Measurements from ENCODE around the gene ZC2HC1B. TPM values are rescaled to one million over a fixed set of nuclear protein-coding genes. Genes with fewer than 3 reads are reported as not detected.

Gene ZC2HC1B
- total and polyA plus RNA-seq, 4 experiments from 2014 or later = not detected

DNA sequence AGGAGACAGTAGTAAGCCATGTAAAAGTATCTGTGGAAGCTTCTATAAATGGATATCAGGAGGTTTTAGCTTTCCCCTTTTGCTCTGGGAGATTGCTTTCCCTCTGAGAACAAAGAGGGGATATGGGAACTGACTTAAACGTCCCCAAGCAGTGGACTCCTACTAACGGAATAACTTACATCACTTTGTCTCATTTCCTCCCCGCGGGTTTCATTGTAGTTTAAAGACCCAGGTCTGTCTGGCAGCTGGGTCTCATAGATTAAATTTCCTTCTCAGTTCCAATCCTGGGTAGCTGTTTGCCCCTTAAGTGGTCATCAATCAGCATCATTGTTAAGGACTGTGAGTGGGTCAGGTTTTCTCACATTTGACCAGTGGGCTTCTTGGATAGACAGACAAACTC lies 75.1 kb downstream of the ZC2HC1B start:
- no peaks in the 10 kb centered on the region for H3K27me3 ChIP-seq (ENCODE audit: insufficient read depth, low read length)
- DNase-seq = no peak
- no peak overlapping the region for H3K4me3 Mint-ChIP-seq
- H3K4me3 ChIP-seq (ENCODE audit: low read length in 2 of 2) = no peak overlapping the region
- no peak overlapping the region for H3K27ac ChIP-seq (ENCODE audit: low read depth, low read length)
- CTCF ChIA-PET (ENCODE audit: partially characterized antibody) = interaction anchor here (0.7 to 6.6 kb wide), 37 partner anchors 8 to 426 kb away, joined by 3 to 66 read pairs (median 5); partner anchors contain the start of genes LTV1 and SF3B5
- H3K4me1 Mint-ChIP-seq = peaks cover 4 to 7% (median 6%) of the 10 kb centered on the region in 4 donors
- H3K9me3 Mint-ChIP-seq = peaks cover 0 to under 1% (median 0%) of the 10 kb centered on the region in 8 donors
- POLR2A ChIA-PET (ENCODE audit: partially characterized antibody) = interaction anchor here (1.3 kb wide), 1 partner anchor 124 kb away, joined by 5 read pairs; no protein-coding TSS in a partner anchor
- no peaks in the 10 kb centered on the region for H3K9me3 ChIP-seq (ENCODE audit: control insufficient read depth in 1 of 2, low read length in 2 of 2)
- no peaks in the 10 kb centered on the region for H3K4me1 ChIP-seq (ENCODE audit: insufficient read depth, low read length)
- intact Hi-C loops (cut with micrococcal nuclease) = no loop called here
- peaks cover 4 to 6% of the 10 kb centered on the region in 2 donors for H3K27me3 Mint-ChIP-seq
- peaks cover 0 to under 1% of the 10 kb centered on the region in 2 donors for H3K36me3 Mint-ChIP-seq
- H3K27ac Mint-ChIP-seq = no peak overlapping the region
- no peaks in the 10 kb centered on the region for H3K36me3 ChIP-seq (ENCODE audit: insufficient read depth, low read length)

DNA sequence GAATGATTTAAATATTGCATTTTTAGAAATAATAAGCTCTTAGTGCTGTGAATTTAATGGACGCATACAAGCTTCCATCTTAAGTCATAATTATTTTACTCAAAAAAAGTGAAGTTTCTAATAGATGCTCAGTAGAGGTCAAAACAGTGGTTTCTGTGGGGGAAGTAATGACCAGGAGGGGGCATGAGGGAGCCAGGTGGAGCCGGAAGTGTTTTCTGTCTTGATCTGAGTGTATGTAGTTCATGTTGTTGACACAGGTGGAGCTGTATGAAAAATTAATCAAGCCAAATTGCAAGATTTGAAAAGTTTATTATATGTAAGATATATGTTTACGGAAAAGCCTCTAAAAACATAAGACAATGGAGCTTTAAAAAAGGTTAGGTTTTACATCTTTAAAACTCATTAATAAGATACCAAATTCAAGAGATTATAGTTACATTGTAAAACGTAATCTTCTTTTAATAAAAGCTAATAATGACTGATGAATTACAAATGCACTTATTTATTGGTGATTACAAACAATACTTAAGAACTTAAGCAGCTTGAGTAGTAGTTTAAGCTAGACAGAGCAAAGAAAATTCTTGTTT lies 75.8 kb downstream of the ZC2HC1B start:
- Histone ChIP-seq H3K4me1 (ENCODE audit: insufficient read depth, low read length) (no peaks in the 10 kb centered on the region), H3K27ac (ENCODE audit: low read depth, low read length) (no peak overlapping the region), H3K4me3 (ENCODE audit: low read length in 2 of 2) (no peak overlapping the region), H3K27me3 (ENCODE audit: insufficient read depth, low read length) (no peaks in the 10 kb centered on the region), H3K9me3 (ENCODE audit: control insufficient read depth in 1 of 2, low read length in 2 of 2) (no peaks in the 10 kb centered on the region), H3K36me3 (ENCODE audit: insufficient read depth, low read length) (no peaks in the 10 kb centered on the region)
- peaks cover 4 to 7% (median 6%) of the 10 kb centered on the region in 4 donors for H3K4me1 Mint-ChIP-seq
- no peaks in the 10 kb centered on the region for H3K36me3 Mint-ChIP-seq
- ChIA-PET POLR2A (ENCODE audit: partially characterized antibody) (interaction anchor here (1.3 kb wide), 1 partner anchor 123 kb away, joined by 5 read pairs; no protein-coding TSS in a partner anchor), CTCF (ENCODE audit: partially characterized antibody) (interaction anchor here (0.7 to 6.6 kb wide), 41 partner anchors 8 to 544 kb away, joined by 3 to 66 read pairs (median 4); partner anchors contain the start of gene SF3B5)
- no peaks in the 10 kb centered on the region for H3K9me3 Mint-ChIP-seq
- peak; percentile 55 to 66 (median 58) for DNase-seq
- intact Hi-C loops (cut with micrococcal nuclease) = loop anchor here (1.0 to 10.0 kb wide), 7 partner anchors 73 to 1272 kb away; partner anchors contain the start of genes FUCA2 and SF3B5
- no peak overlapping the region for H3K4me3 Mint-ChIP-seq
- H3K27me3 Mint-ChIP-seq = peaks cover 4 to 5% of the 10 kb centered on the region in 2 donors
- H3K27ac Mint-ChIP-seq = no peak overlapping the region

DNA sequence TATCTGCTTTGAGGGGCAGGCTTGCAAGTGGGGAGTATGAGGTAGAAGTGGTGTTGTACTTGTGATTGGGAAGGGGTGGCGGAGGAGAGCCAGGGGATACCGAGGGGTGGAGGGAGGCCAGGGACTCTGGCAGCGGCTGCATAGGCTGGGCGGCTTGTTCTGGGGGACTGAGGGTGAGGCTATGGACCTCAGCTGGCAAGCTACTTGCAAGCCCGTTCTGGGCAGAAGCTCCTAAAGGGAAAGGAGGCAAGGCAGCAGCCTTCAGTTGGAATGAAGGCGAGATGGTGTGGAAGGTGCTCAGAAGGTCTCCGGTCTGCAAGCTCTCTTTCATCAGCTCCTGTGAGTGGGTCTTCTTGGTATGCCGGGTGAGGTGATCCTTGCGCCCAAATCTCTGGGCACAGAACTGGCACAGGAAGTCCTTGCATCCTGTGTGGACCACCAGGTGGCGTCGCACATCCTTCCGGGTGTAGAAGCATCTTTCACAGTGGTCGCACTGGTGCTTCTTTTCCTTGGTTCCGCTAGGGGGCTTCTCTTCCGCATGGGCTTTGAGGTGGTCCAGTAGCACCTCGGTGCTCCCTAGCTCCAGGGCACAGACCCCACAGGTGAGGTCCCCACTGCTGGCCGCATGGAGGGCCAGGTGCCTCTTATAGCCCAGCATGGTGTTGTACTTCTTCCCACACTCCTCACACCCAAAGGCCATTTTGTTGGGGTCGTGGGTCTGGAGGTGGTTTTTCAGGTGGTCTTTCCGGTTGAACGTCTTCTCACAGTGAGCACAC lies 77.8 kb downstream of the ZC2HC1B start:
- H3K27ac Mint-ChIP-seq = no peak overlapping the region

DNA sequence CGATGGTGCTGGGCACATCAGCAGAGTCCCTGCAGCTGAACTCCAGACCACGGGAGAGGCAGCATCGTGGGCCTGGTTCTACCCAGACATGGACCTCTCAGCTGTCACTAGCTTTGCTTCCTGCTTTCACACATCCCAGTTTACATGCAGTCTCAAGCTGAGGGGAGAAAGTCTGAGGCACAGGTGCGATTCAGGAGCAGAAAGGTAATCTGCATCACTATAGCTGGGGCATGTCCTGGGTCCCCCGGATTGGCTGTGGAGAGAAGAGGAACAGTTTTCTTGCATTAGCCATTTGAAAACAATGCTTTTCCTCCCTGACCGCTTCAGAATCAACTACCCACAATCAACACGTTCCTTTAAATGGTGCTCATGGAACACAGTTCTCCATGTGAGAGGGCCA lies 83.9 kb downstream of the ZC2HC1B start:
- POLR2A ChIA-PET (ENCODE audit: partially characterized antibody) = no interaction called here
- H3K4me1 Mint-ChIP-seq = no peaks in the 10 kb centered on the region
- intact Hi-C loops (cut with micrococcal nuclease) = loop anchor here (10.0 kb wide), 1 partner anchor 117 kb away; no protein-coding TSS in a partner anchor
- H3K9me3 Mint-ChIP-seq = peaks cover 0 to 2% (median 0%) of the 10 kb centered on the region in 8 donors
- no peaks in the 10 kb centered on the region for H3K36me3 ChIP-seq (ENCODE audit: insufficient read depth, low read length)
- no peaks in the 10 kb centered on the region for H3K4me1 ChIP-seq (ENCODE audit: insufficient read depth, low read length)
- CTCF ChIA-PET (ENCODE audit: partially characterized antibody) = interaction anchor here (2.0 kb wide), 1 partner anchor 8 kb away, joined by 10 read pairs; no protein-coding TSS in a partner anchor
- H3K9me3 ChIP-seq (ENCODE audit: control insufficient read depth in 1 of 2, low read length in 2 of 2) = no peaks in the 10 kb centered on the region
- no peaks in the 10 kb centered on the region for H3K27me3 ChIP-seq (ENCODE audit: insufficient read depth, low read length)
- DNase-seq = no peak
- no peak overlapping the region for H3K4me3 Mint-ChIP-seq
- no peak overlapping the region for H3K27ac Mint-ChIP-seq
- no peak overlapping the region for H3K27ac ChIP-seq (ENCODE audit: low read depth, low read length)
- H3K36me3 Mint-ChIP-seq = peaks cover 0 to 9% of the 10 kb centered on the region in 2 donors
- no peaks in the 10 kb centered on the region for H3K27me3 Mint-ChIP-seq
- H3K4me3 ChIP-seq (ENCODE audit: low read length in 2 of 2) = no peak overlapping the region

More for the DNA sequence above, 77.8 kb downstream of the ZC2HC1B start:
- intact Hi-C loops (cut with micrococcal nuclease) = loop anchor here (2.0 to 10.0 kb wide), 4 partner anchors 123 to 1270 kb away; partner anchors contain the start of genes FUCA2 and SF3B5
- Histone ChIP-seq H3K27ac (ENCODE audit: low read depth, low read length) (no peak overlapping the region), H3K27me3 (ENCODE audit: insufficient read depth, low read length) (no peaks in the 10 kb centered on the region), H3K36me3 (ENCODE audit: insufficient read depth, low read length) (no peaks in the 10 kb centered on the region), H3K9me3 (ENCODE audit: control insufficient read depth in 1 of 2, low read length in 2 of 2) (no peaks in the 10 kb centered on the region), H3K4me3 (ENCODE audit: low read length in 2 of 2) (no peak overlapping the region), H3K4me1 (ENCODE audit: insufficient read depth, low read length) (no peaks in the 10 kb centered on the region)
- Mint-ChIP-seq H3K9me3 (peaks cover 0 to under 1% (median 0%) of the 10 kb centered on the region in 8 donors), H3K4me1 (peaks cover 4 to 7% (median 6%) of the 10 kb centered on the region in 4 donors), H3K4me3 (no peak overlapping the region), H3K36me3 (peaks cover 0 to 4% of the 10 kb centered on the region in 2 donors), H3K27me3 (peaks cover 3 to 4% of the 10 kb centered on the region in 2 donors)
- ChIA-PET POLR2A (ENCODE audit: partially characterized antibody) (no interaction called here), CTCF (ENCODE audit: partially characterized antibody) (interaction anchor here (0.8 to 6.6 kb wide), 20 partner anchors 9 to 433 kb away, joined by 3 to 66 read pairs (median 4); partner anchors contain the start of gene PLAGL1)
- DNase-seq = peak; percentile 22 to 44 (median 27)

DNA sequence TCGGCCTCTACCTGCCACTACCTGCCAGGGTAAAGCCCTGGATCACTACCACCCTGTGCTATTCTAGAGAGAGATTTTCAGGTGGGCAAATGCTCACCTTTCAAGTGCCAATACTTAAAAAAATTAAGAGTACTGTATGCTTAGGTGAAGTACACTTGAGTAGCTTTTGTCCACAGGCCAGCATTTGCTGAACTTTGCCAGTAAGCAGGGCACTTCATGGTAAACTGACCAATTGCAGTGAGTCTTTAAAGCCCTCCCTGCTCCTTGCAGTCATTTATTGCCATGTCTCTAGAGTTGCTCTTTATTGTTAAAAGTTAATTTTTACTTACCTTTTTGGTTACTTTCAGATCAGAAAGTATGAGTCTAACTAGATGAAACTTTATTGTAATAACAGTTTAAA lies 85.3 kb downstream of the ZC2HC1B start:
- DNase-seq = no peak

DNA sequence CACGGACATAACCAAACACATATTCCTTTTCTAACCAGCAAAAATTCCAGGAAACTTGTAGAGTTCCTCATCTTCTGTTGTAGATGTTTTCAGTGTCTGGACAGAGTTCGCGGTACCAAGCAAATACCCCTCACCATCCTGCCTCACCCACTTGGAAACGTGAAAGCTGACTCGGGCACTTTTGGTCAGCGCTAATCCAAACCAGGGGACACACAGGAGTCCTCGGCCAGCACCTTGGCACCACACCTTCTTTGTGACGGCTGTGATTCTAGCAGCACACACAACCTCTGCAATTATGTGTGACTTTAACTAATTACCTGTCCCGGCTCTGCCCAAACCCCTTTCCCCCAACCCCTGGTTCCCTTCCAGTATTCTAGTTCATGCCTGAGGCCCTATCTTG lies 85.7 kb downstream of the ZC2HC1B start:
- H3K9me3 Mint-ChIP-seq = peaks cover 0 to 2% (median 0%) of the 10 kb centered on the region in 8 donors
- no peaks in the 10 kb centered on the region for H3K4me1 ChIP-seq (ENCODE audit: insufficient read depth, low read length)
- ChIA-PET CTCF (ENCODE audit: partially characterized antibody) (interaction anchor here (1.3 to 2.0 kb wide), 2 partner anchors 10 kb away, joined by 4 to 10 read pairs; no protein-coding TSS in a partner anchor), POLR2A (ENCODE audit: partially characterized antibody) (no interaction called here)
- no peaks in the 10 kb centered on the region for H3K27me3 ChIP-seq (ENCODE audit: insufficient read depth, low read length)
- H3K36me3 ChIP-seq (ENCODE audit: insufficient read depth, low read length) = no peaks in the 10 kb centered on the region
- H3K4me1 Mint-ChIP-seq = no peaks in the 10 kb centered on the region
- no peaks in the 10 kb centered on the region for H3K9me3 ChIP-seq (ENCODE audit: control insufficient read depth in 1 of 2, low read length in 2 of 2)
- no peak overlapping the region for H3K27ac Mint-ChIP-seq
- no peak for DNase-seq
- H3K4me3 Mint-ChIP-seq = no peak overlapping the region
- intact Hi-C loops (cut with micrococcal nuclease) = loop anchor here (10.0 kb wide), 1 partner anchor 115 kb away; no protein-coding TSS in a partner anchor
- H3K36me3 Mint-ChIP-seq = peaks cover 0 to 9% of the 10 kb centered on the region in 2 donors
- no peaks in the 10 kb centered on the region for H3K27me3 Mint-ChIP-seq
- no peak overlapping the region for H3K27ac ChIP-seq (ENCODE audit: low read depth, low read length)
- no peak overlapping the region for H3K4me3 ChIP-seq (ENCODE audit: low read length in 2 of 2)

More for the DNA sequence above, 85.3 kb downstream of the ZC2HC1B start:
- Mint-ChIP-seq H3K27me3 (no peaks in the 10 kb centered on the region), H3K4me1 (no peaks in the 10 kb centered on the region), H3K9me3 (peaks cover 0 to 2% (median 0%) of the 10 kb centered on the region in 8 donors), H3K27ac (no peak overlapping the region), H3K4me3 (no peak overlapping the region), H3K36me3 (peaks cover 0 to 9% of the 10 kb centered on the region in 2 donors)
- Histone ChIP-seq H3K36me3 (ENCODE audit: insufficient read depth, low read length) (no peaks in the 10 kb centered on the region), H3K9me3 (ENCODE audit: control insufficient read depth in 1 of 2, low read length in 2 of 2) (no peaks in the 10 kb centered on the region), H3K27me3 (ENCODE audit: insufficient read depth, low read length) (no peaks in the 10 kb centered on the region), H3K4me1 (ENCODE audit: insufficient read depth, low read length) (no peaks in the 10 kb centered on the region), H3K27ac (ENCODE audit: low read depth, low read length) (no peak overlapping the region), H3K4me3 (ENCODE audit: low read length in 2 of 2) (no peak overlapping the region)
- intact Hi-C loops (cut with micrococcal nuclease) = loop anchor here (10.0 kb wide), 1 partner anchor 115 kb away; no protein-coding TSS in a partner anchor
- CTCF ChIA-PET (ENCODE audit: partially characterized antibody) = interaction anchor here (1.0 to 2.0 kb wide), 2 partner anchors 10 to 11 kb away, joined by 3 to 10 read pairs; no protein-coding TSS in a partner anchor
- POLR2A ChIA-PET (ENCODE audit: partially characterized antibody) = no interaction called here
